ENCODE data around the gene RHBDF1. TPM values are rescaled to one million over a fixed set of nuclear protein-coding genes. Genes with fewer than 3 reads are reported as not detected.

RHBDF1 gene
- total and polyA plus RNA-seq, 4 donors = 26.6 to 51.2 (median 29.9) TPM

DNA sequence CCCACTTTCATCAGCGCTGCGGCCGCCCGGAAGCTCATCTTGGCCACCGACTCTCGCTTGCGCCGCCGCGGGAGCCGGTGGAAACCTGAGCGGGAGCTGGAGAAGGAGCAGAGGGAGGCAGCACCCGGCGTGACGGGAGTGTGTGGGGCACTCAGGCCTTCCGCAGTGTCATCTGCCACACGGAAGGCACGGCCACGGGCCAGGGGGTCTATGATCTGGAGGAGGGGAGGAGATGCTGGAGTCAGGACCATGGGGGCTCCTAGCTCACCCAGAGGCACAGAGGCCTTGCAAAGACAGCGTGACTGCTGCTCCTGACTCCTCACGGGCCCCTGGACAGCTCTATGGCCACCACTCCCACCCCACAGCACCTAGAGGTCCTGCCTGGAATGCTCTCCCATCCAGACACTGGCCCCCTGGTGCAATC is 9.5 kb downstream of the RHBDF1 start:
- Histone ChIP-seq H3K27me3 (ENCODE audit: control insufficient read depth in 3 of 3, insufficient read depth in 3 of 3, low read length in 2 of 3) (no peaks in the 10 kb centered on the region), H3K4me1 (ENCODE audit: control insufficient read depth in 5 of 5, insufficient read depth in 5 of 5, low read length in 5 of 5) (peaks cover 0 to 17% (median 8%) of the 10 kb centered on the region in 5 donors), H3K9ac (ENCODE audit: insufficient read depth in 1 of 2, low read length in 2 of 2) (no peak overlapping the region), H3K4me3 (no peak overlapping the region), H3K27ac (ENCODE audit: low read depth in 1 of 2, low read length in 1 of 2) (no peak overlapping the region), H3K36me3 (ENCODE audit: control insufficient read depth in 4 of 4, insufficient read depth in 4 of 4, low read length in 4 of 4) (peaks cover 0 to 65% (median 26%) of the 10 kb centered on the region in 4 donors), H3K9me3 (ENCODE audit: control insufficient read depth in 4 of 4, insufficient read depth in 3 of 4, low read length in 3 of 4) (no peaks in the 10 kb centered on the region)
- WGBS, 2 donors = 96 to 97% methylated on average over 21 of the region's 21 CpGs
- ATAC-seq (ENCODE audit: insufficient read depth, low FRiP score) (no peak), DNase-seq (no peak)
- TF ChIP-seq, protein P1, sequence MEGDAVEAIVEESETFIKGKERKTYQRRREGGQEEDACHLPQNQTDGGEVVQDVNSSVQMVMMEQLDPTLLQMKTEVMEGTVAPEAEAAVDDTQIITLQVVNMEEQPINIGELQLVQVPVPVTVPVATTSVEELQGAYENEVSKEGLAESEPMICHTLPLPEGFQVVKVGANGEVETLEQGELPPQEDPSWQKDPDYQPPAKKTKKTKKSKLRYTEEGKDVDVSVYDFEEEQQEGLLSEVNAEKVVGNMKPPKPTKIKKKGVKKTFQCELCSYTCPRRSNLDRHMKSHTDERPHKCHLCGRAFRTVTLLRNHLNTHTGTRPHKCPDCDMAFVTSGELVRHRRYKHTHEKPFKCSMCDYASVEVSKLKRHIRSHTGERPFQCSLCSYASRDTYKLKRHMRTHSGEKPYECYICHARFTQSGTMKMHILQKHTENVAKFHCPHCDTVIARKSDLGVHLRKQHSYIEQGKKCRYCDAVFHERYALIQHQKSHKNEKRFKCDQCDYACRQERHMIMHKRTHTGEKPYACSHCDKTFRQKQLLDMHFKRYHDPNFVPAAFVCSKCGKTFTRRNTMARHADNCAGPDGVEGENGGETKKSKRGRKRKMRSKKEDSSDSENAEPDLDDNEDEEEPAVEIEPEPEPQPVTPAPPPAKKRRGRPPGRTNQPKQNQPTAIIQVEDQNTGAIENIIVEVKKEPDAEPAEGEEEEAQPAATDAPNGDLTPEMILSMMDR (IDR thresholded peaks at IDR 0.05; ENCODE audit: control extremely low read depth, extremely low read depth) = no peak

DNA sequence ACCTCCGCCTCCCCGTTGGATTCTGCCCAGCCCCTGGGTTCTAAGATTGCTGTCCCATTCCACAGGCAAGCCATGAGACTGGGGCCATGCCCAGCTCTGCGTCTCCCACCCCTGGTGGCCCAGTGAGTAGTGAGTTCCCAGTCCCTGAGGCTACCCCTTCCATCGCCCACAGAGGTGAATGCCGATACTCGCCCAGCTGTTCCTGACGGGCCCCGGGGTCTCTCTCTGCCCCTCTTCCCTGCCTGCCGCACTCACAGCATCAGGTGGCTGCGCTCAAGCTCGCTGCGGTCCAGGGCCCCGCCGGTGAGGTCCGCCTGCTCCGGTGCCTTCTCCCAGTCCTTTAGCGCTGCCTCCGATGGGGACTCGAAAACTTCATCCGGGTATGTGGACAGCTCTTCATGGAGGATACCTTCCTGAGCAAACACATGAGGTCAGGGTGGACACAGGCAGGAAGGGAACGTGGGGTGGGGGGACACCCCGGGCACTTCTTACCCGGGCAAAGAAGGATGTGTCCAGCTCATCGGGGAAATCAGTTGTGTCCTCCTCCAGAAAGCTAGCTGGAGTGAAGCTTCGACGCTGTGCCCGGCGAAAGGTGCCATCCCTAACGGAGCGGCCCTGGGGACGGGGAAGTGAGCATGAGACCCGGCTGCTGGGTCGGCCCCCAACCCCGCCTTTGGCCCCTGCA is 10.0 kb downstream of the RHBDF1 start:
- no peaks in the 10 kb centered on the region for H3K9me3 ChIP-seq (ENCODE audit: control insufficient read depth in 4 of 4, insufficient read depth in 3 of 4, low read length in 3 of 4)
- H3K27ac ChIP-seq (ENCODE audit: low read depth in 1 of 2, low read length in 1 of 2) = no peak overlapping the region
- peaks cover 0 to 71% (median 26%) of the 10 kb centered on the region in 4 donors for H3K36me3 ChIP-seq (ENCODE audit: control insufficient read depth in 4 of 4, insufficient read depth in 4 of 4, low read length in 4 of 4)
- 96 to 97% methylated on average over 34 of the region's 34 CpGs for WGBS, 2 donors
- H3K9ac ChIP-seq (ENCODE audit: insufficient read depth in 1 of 2, low read length in 2 of 2) = no peak overlapping the region
- no peaks in the 10 kb centered on the region for H3K27me3 ChIP-seq (ENCODE audit: control insufficient read depth in 3 of 3, insufficient read depth in 3 of 3, low read length in 2 of 3)
- TF ChIP-seq, protein P1 (IDR thresholded peaks at IDR 0.05; ENCODE audit: control extremely low read depth, extremely low read depth) = no peak
- no peak overlapping the region for H3K4me3 ChIP-seq
- no peak for ATAC-seq (ENCODE audit: insufficient read depth, low FRiP score)
- DNase-seq = no peak
- H3K4me1 ChIP-seq (ENCODE audit: control insufficient read depth in 5 of 5, insufficient read depth in 5 of 5, low read length in 5 of 5) = peaks cover 0 to 17% (median 7%) of the 10 kb centered on the region in 5 donors

DNA sequence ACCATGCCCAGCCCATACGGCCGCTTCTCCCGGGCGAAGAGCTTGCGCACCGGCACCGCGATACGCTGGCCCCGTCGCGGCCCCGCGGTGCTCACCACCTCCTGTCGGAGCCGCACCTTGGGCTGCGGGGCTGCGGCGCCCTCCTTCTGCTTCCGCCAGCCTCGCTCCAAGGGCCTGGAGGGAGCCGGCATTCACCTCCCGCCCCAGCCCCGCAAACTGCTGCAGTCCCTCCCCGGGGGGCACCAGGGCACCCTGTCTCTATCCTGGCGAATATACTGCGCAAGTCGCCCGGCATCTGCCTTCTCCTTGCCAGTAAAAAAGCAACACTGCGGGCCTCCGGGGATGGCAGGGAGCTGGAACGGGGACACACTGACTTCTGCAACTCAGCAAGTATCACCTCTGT is 10.6 kb downstream of the RHBDF1 start:
- WGBS, 2 donors = 93 to 95% methylated on average over 32 of the region's 32 CpGs
- Histone ChIP-seq H3K9ac (ENCODE audit: insufficient read depth in 1 of 2, low read length in 2 of 2) (no peak overlapping the region), H3K4me1 (ENCODE audit: control insufficient read depth in 5 of 5, insufficient read depth in 5 of 5, low read length in 5 of 5) (peaks cover 0 to 12% (median 5%) of the 10 kb centered on the region in 5 donors), H3K36me3 (ENCODE audit: control insufficient read depth in 4 of 4, insufficient read depth in 4 of 4, low read length in 4 of 4) (peaks cover 0 to 76% (median 27%) of the 10 kb centered on the region in 4 donors), H3K27me3 (ENCODE audit: control insufficient read depth in 3 of 3, insufficient read depth in 3 of 3, low read length in 2 of 3) (no peaks in the 10 kb centered on the region), H3K9me3 (ENCODE audit: control insufficient read depth in 4 of 4, insufficient read depth in 3 of 4, low read length in 3 of 4) (no peaks in the 10 kb centered on the region), H3K27ac (ENCODE audit: low read depth in 1 of 2, low read length in 1 of 2) (no peak overlapping the region), H3K4me3 (no peak overlapping the region)
- ATAC-seq (ENCODE audit: insufficient read depth, low FRiP score) (no peak), DNase-seq (no peak)
- TF ChIP-seq, protein P1 (IDR thresholded peaks at IDR 0.05; ENCODE audit: control extremely low read depth, extremely low read depth) = no peak

Data from lung (tissue), 12 donors.